Stomach smooth muscle (tissue), 2 donors: ENCODE data around the gene KLHL34.

Source experiments
- H3K27ac ChIP-seq: one replicate; pipeline ENCODE4 v1.7.0; 2013; ENCODE audit warnings: mild to moderate bottlenecking, low read length, inconsistent platforms
- H3K27me3 ChIP-seq, 2 donors: one replicate each; pipeline ENCODE4 v1.7.0; 2013; ENCODE audit warnings: low read length in 2 of 2; ENCODE audit not compliant: insufficient read depth in 2 of 2, control insufficient read depth in 1 of 2
- H3K36me3 ChIP-seq, 2 donors: one replicate each; pipeline ENCODE4 v1.7.0; 2013; ENCODE audit warnings: low read length in 2 of 2; ENCODE audit not compliant: control insufficient read depth in 2 of 2, insufficient read depth in 2 of 2
- H3K4me1 ChIP-seq: one replicate; pipeline ENCODE4 v1.7.0; 2013; ENCODE audit warnings: low read length; ENCODE audit not compliant: control insufficient read depth, insufficient read depth
- H3K4me3 ChIP-seq, 2 donors: one replicate each; pipeline ENCODE4 v1.7.0; 2013; ENCODE audit warnings: low read length in 2 of 2
- H3K9ac ChIP-seq, 2 donors: one replicate each; pipeline ENCODE4 v1.7.0; 2013; ENCODE audit warnings: low read length in 2 of 2, mild to moderate bottlenecking in 1 of 2
- H3K9me3 ChIP-seq, 2 donors: one replicate each; pipeline ENCODE4 v1.7.0; 2013; ENCODE audit warnings: low read length in 2 of 2; ENCODE audit not compliant: control insufficient read depth in 2 of 2
- donor health status: healthy.
- donor health status: Pancreatic carcinoma.

KLHL34 gene

GRCh38 chrX:21674430-21675186 is 16.5 kb upstream of the KLHL34 start:
- Histone ChIP-seq H3K4me1 (no peaks in the 10 kb centered on the region), H3K27me3 (peaks cover 0 to 2% of the 10 kb centered on the region in 2 donors), H3K9ac (no peak overlapping the region), H3K4me3 (no peak overlapping the region), H3K36me3 (no peaks in the 10 kb centered on the region), H3K27ac (no peak overlapping the region), H3K9me3 (no peaks in the 10 kb centered on the region)

- Histone ChIP-seq H3K36me3 (no peaks in the 10 kb centered on the region), H3K27me3 (peaks cover 0 to 13% of the 10 kb centered on the region in 2 donors), H3K9me3 (peaks cover 0 to 3% of the 10 kb centered on the region in 2 donors), H3K4me1 (no peaks in the 10 kb centered on the region), H3K4me3 (no peak overlapping the region), H3K27ac (no peak overlapping the region), H3K9ac (no peak overlapping the region)
These were observed 8.5 kb upstream of the KLHL34 start for GRCh38 chrX:21666679-21667078.

GRCh38 chrX:21666252-21666651 is 8.1 kb upstream of the KLHL34 start:
- H3K27ac ChIP-seq = no peak overlapping the region
- H3K9ac ChIP-seq = no peak overlapping the region

GRCh38 chrX:21662761-21663160 is 4.6 kb upstream of the KLHL34 start:
- no peak overlapping the region for H3K27ac ChIP-seq
- H3K9me3 ChIP-seq = peaks cover 0 to 3% of the 10 kb centered on the region in 2 donors
- H3K9ac ChIP-seq = no peak overlapping the region
- H3K27me3 ChIP-seq = peaks cover 0 to 18% of the 10 kb centered on the region in 2 donors
- peaks cover 5% of the 10 kb centered on the region for H3K4me1 ChIP-seq
- H3K4me3 ChIP-seq = no peak overlapping the region
- no peaks in the 10 kb centered on the region for H3K36me3 ChIP-seq

More at GRCh38 chrX:21666252-21666651, 8.1 kb upstream of the KLHL34 start:
- Histone ChIP-seq H3K27me3 (peaks cover 0 to 14% of the 10 kb centered on the region in 2 donors), H3K9me3 (peaks cover 0 to 3% of the 10 kb centered on the region in 2 donors), H3K4me1 (no peaks in the 10 kb centered on the region), H3K36me3 (no peaks in the 10 kb centered on the region), H3K4me3 (no peak overlapping the region)

GRCh38 chrX:21661316-21661715 is 3.2 kb upstream of the KLHL34 start:
- peaks cover 0 to 23% of the 10 kb centered on the region in 2 donors for H3K27me3 ChIP-seq
- no peaks in the 10 kb centered on the region for H3K9me3 ChIP-seq
- H3K4me1 ChIP-seq = peaks cover 5% of the 10 kb centered on the region
- no peak overlapping the region for H3K9ac ChIP-seq
- H3K4me3 ChIP-seq = no peak overlapping the region
- H3K27ac ChIP-seq = no peak overlapping the region
- H3K36me3 ChIP-seq = no peaks in the 10 kb centered on the region

- H3K27me3 ChIP-seq = peaks cover 0 to 27% of the 10 kb centered on the region in 2 donors
- no peaks in the 10 kb centered on the region for H3K9me3 ChIP-seq
- H3K9ac ChIP-seq = no peak overlapping the region
- H3K27ac ChIP-seq = no peak overlapping the region
- peaks cover 5% of the 10 kb centered on the region for H3K4me1 ChIP-seq
- no peak overlapping the region for H3K4me3 ChIP-seq
- H3K36me3 ChIP-seq = no peaks in the 10 kb centered on the region
These were observed 2.0 kb upstream of the KLHL34 start for GRCh38 chrX:21660156-21660555.

GRCh38 chrX:21659320-21659719 is 1.2 kb upstream of the KLHL34 start:
- no peak overlapping the region for H3K27ac ChIP-seq
- no peak overlapping the region for H3K4me3 ChIP-seq
- no peak overlapping the region for H3K9ac ChIP-seq

GRCh38 chrX:21658746-21659145 is 616 bp upstream of the KLHL34 start:
- H3K36me3 ChIP-seq = no peaks in the 10 kb centered on the region
- peak overlapping the region in 1 of 2 donors; percentile 49 for H3K4me3 ChIP-seq
- H3K27me3 ChIP-seq = peaks cover 0 to 25% of the 10 kb centered on the region in 2 donors
- no peaks in the 10 kb centered on the region for H3K9me3 ChIP-seq
- H3K27ac ChIP-seq = no peak overlapping the region
- H3K9ac ChIP-seq = peak overlapping the region in 1 of 2 donors; percentile 38
- H3K4me1 ChIP-seq = peaks cover 5% of the 10 kb centered on the region

More at GRCh38 chrX:21659320-21659719, 1.2 kb upstream of the KLHL34 start:
- Histone ChIP-seq H3K4me1 (peaks cover 5% of the 10 kb centered on the region), H3K9me3 (no peaks in the 10 kb centered on the region), H3K27me3 (peaks cover 0 to 25% of the 10 kb centered on the region in 2 donors), H3K36me3 (no peaks in the 10 kb centered on the region)

GRCh38 chrX:21657318-21658151 is 595 bp downstream of the KLHL34 start:
- no peak overlapping the region for H3K9ac ChIP-seq
- H3K27me3 ChIP-seq = peaks cover 0 to 21% of the 10 kb centered on the region in 2 donors
- H3K4me1 ChIP-seq = peaks cover 5% of the 10 kb centered on the region
- H3K9me3 ChIP-seq = no peaks in the 10 kb centered on the region
- H3K27ac ChIP-seq = no peak overlapping the region
- H3K36me3 ChIP-seq = no peaks in the 10 kb centered on the region
- no peak overlapping the region for H3K4me3 ChIP-seq

- Histone ChIP-seq H3K4me1 (peaks cover 5% of the 10 kb centered on the region), H3K9ac (no peak overlapping the region), H3K36me3 (no peaks in the 10 kb centered on the region), H3K27me3 (peaks cover 0 to 17% of the 10 kb centered on the region in 2 donors), H3K9me3 (no peaks in the 10 kb centered on the region), H3K4me3 (no peak overlapping the region), H3K27ac (no peak overlapping the region)
These were observed 1.4 kb downstream of the KLHL34 start for GRCh38 chrX:21656587-21657317.
